IPS-20b (cell line): ENCODE data around the gene EP300.
A peak's percentile ranks its signal among the peaks of the same experiment; 100 is the strongest.
"Not testable (repeated sequence)": the region's sequence is repeated elsewhere in the genome, so short reads cannot be mapped to it uniquely, and the experiment has no call there.

Experiments used
- H3K27ac ChIP-seq: one replicate; pipeline ENCODE4 v1.5.1; 2013; ENCODE audit warnings: low read length
- H3K27me3 ChIP-seq: 2 replicates; pipeline ENCODE4 v1.6.1; 2013; ENCODE audit warnings: mild to moderate bottlenecking, low read length, inconsistent platforms; ENCODE audit not compliant: insufficient read depth
- H3K36me3 ChIP-seq: 2 replicates; pipeline ENCODE4 v1.6.1; 2013; ENCODE audit warnings: low read depth, mild to moderate bottlenecking, inconsistent platforms, low read length, moderate library complexity; ENCODE audit not compliant: insufficient read depth
- H3K4me1 ChIP-seq: 2 replicates; pipeline ENCODE4 v1.6.1; 2013; ENCODE audit warnings: mild to moderate bottlenecking, control low read depth, inconsistent platforms, low read length, moderate library complexity; ENCODE audit not compliant: insufficient read depth
- H3K4me3 ChIP-seq: 2 replicates; pipeline ENCODE4 v1.5.1; 2013; ENCODE audit warnings: mild to moderate bottlenecking, low read length, inconsistent platforms
- H3K9ac ChIP-seq: 2 replicates; pipeline ENCODE4 v1.6.1; 2013; ENCODE audit warnings: low read depth, mild to moderate bottlenecking, inconsistent platforms, low read length, moderate library complexity
- H3K9me3 ChIP-seq: 2 replicates; pipeline ENCODE4 v1.6.1; 2013; ENCODE audit warnings: mild to moderate bottlenecking, low read depth, low read length, inconsistent platforms; ENCODE audit not compliant: insufficient read depth

EP300 gene

GRCh38 chr22:41091132-41092022 is 1.0 kb upstream of the EP300 start:
- Histone ChIP-seq H3K27me3 (no peaks in the 10 kb centered on the region), H3K9ac (peak overlapping the region; percentile 96), H3K36me3 (peaks cover 7% of the 10 kb centered on the region; the same call in 1 of the 2 replicates), H3K9me3 (no peaks in the 10 kb centered on the region), H3K27ac (peak overlapping the region; percentile 98), H3K4me1 (peaks cover 8% of the 10 kb centered on the region; the same call in 1 of the 2 replicates), H3K4me3 (peak overlapping the region; percentile 96)

DNA sequence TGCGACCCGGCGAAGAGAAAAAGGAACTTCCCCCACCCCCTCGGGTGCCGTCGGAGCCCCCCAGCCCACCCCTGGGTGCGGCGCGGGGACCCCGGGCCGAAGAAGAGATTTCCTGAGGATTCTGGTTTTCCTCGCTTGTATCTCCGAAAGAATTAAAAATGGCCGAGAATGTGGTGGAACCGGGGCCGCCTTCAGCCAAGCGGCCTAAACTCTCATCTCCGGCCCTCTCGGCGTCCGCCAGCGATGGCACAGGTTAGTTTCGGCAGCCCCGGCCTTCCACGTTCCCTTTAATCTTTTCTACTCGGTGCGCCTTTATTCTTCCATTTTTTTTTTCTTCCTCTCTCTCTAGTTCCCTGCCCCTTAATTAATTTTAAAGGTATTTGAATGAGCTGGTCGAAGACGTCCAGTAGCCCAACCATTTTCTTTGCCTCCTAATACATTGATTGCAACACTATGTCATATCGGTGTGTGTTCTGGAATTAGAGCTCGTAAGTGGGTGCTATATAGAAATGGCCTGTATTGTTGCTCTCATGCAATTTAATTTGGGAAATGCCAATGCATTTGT is 537 bp downstream of the EP300 start:
- Histone ChIP-seq H3K9ac (peak overlapping the region; percentile 93), H3K4me1 (peaks cover 8% of the 10 kb centered on the region; the same call in 1 of the 2 replicates), H3K27me3 (no peaks in the 10 kb centered on the region), H3K36me3 (peaks cover 7% of the 10 kb centered on the region; the same call in 1 of the 2 replicates), H3K27ac (peak overlapping the region; percentile 82), H3K9me3 (no peaks in the 10 kb centered on the region), H3K4me3 (peak overlapping the region; percentile 96)

DNA sequence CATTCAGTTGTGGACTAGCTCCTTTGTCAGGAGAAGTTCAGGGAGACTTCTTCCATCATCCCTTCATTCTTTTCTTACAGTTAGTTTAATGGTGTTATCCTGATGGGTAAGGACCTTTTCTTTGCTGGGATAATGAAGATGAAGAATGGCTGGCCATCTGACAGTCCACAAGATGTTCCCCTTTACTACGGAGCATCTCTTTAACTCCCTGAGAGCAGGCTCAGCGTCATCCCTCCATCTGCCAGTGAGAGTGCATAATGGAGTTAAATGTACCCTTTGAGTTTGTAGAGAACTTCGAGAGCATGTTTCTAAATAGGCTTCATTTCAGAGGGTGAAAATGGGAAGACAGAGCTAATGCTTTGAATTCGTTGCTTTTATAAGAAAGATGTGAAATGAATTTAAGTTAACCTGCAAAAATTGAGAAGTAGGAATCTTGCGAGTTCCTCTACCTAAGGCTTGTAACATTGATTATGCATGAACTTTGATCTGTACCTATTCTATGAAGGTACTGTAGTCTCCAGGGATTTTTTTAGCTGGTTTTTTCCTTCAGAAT is 1.7 kb downstream of the EP300 start:
- H3K27ac ChIP-seq, result no peak overlapping the region
- peaks cover 8% of the 10 kb centered on the region; the same call in 1 of the 2 replicates for H3K4me1 ChIP-seq
- no peaks in the 10 kb centered on the region for H3K27me3 ChIP-seq
- H3K9me3 ChIP-seq, result no peaks in the 10 kb centered on the region
- peak overlapping the region; percentile 93; the same call in 1 of the 2 replicates for H3K9ac ChIP-seq
- H3K36me3 ChIP-seq, result peaks cover 7% of the 10 kb centered on the region; the same call in 1 of the 2 replicates
- H3K4me3 ChIP-seq, result peak overlapping the region; percentile 96

GRCh38 chr22:41096391-41096790 is 4.0 kb downstream of the EP300 start:
- H3K36me3 ChIP-seq, result peaks cover 19% of the 10 kb centered on the region

DNA sequence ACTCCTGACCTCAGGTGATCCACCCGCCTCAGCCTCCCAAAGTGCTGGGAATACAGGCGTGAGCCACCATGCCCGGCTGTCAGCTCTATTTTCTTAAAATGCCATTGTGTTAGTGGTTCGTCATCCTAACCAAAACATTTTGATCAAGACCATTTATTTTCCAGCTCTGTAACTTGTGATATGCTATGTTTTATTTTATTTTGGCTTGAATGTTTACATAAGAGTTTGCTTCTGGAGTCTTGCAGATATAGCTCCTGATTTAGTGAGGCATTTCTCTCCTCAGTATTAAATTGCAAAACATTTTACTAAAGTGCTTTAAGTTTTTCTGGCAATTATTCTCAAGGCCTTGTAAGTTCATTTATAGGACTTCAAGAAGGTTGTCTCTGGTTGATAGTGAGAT is 4.4 kb downstream of the EP300 start:
- H3K27ac ChIP-seq, result no peak overlapping the region
- peaks cover 19% of the 10 kb centered on the region for H3K36me3 ChIP-seq
- H3K9ac ChIP-seq, result no peak overlapping the region
- no peaks in the 10 kb centered on the region for H3K9me3 ChIP-seq
- H3K4me3 ChIP-seq, result no peak overlapping the region
- peaks cover 3% of the 10 kb centered on the region; the same call in 1 of the 2 replicates for H3K4me1 ChIP-seq
- H3K27me3 ChIP-seq, result no peaks in the 10 kb centered on the region

More at GRCh38 chr22:41096391-41096790, 4.0 kb downstream of the EP300 start:
- H3K9ac ChIP-seq, result no peak overlapping the region; the same call in 1 of the 2 replicates
- peaks cover 3% of the 10 kb centered on the region; the same call in 1 of the 2 replicates for H3K4me1 ChIP-seq
- H3K27me3 ChIP-seq, result no peaks in the 10 kb centered on the region
- no peaks in the 10 kb centered on the region for H3K9me3 ChIP-seq
- no peak overlapping the region for H3K27ac ChIP-seq
- peak overlapping the region; percentile 96; the same call in 1 of the 2 replicates for H3K4me3 ChIP-seq

GRCh38 chr22:41099036-41099435 is 6.6 kb downstream of the EP300 start:
- Histone ChIP-seq H3K4me3 (no peak overlapping the region), H3K27me3 (no peaks in the 10 kb centered on the region), H3K9me3 (no peaks in the 10 kb centered on the region), H3K27ac (no peak overlapping the region), H3K9ac (no peak overlapping the region), H3K36me3 (peaks cover 28% of the 10 kb centered on the region), H3K4me1 (peaks cover 3% of the 10 kb centered on the region; the same call in 1 of the 2 replicates)

DNA sequence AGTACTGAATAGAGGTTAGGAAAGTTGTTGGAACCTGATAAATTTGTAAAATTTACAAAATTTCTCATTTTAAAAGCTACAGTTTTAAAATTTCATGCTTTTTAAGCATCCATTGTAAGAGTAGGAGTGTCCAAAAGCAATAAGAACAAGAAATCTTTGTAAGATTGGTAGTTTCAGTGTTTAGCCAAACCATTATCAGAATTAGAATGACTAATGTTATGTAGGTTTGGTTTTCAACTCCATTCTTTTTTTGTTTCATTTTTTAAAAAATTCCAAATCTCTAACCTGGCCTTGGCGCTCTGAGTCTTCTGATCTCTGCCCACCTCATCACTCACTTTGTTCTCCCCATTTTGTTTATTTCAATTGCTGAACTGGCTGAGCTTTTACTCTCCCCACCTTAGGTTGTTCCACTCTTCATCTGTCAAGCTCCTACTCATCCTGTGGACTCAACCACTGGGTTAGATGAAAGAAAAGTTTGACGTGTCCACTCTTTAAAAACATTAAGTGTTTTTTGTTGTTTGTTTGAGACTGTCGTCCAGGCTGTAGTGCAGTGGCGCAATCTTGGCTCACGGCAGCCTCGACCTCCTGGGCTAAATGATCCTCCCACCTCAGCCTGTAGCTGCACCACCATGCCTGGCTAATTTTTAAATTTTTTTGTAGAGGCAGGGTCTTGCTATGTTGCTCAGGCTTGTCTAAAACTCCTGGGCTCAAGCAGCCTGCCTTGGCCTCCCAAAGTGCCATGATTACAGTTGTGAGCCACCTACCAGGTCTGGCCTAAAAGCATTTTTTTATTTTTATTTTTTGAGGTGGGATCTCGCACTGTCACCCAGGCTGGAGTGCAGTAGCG is 14.0 kb downstream of the EP300 start:
- Histone ChIP-seq H3K27ac (no peak overlapping the region), H3K27me3 (no peaks in the 10 kb centered on the region), H3K4me1 (no peaks in the 10 kb centered on the region), H3K9me3 (no peaks in the 10 kb centered on the region), H3K4me3 (no peak overlapping the region), H3K9ac (no peak overlapping the region), H3K36me3 (peaks cover 35% of the 10 kb centered on the region)

DNA sequence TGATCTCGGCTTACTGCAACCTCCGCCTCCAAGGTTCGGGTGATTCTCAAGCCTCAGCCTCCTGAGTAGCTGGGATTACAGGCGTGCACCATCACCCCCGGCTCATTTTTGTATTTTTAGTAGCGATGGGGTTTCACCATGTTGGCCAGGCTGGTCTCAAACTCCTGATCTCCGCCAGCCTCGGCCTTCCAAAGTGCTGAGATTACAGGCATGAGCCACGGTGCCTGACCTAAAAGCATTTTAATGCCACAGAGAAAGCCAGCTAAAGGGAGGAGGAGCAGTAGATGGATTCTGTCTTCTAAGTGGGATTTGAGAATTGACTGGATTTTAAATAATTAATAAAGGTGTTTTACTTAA is 14.6 kb downstream of the EP300 start:
- H3K27ac ChIP-seq, H3K9me3 ChIP-seq, H3K4me3 ChIP-seq, H3K9ac ChIP-seq, H3K27me3 ChIP-seq, H3K4me1 ChIP-seq: not testable (repeated sequence)
- peaks cover 37% of the 10 kb centered on the region for H3K36me3 ChIP-seq

- Histone ChIP-seq H3K36me3 (peaks cover 39% of the 10 kb centered on the region), H3K4me1 (no peaks in the 10 kb centered on the region)
Measured at GRCh38 chr22:41110968-41111367, 18.6 kb downstream of the EP300 start.

GRCh38 chr22:41116342-41116741 is 23.9 kb downstream of the EP300 start:
- H3K9ac ChIP-seq, result no peak overlapping the region
- H3K36me3 ChIP-seq, result peaks cover 64% of the 10 kb centered on the region
- no peak overlapping the region for H3K27ac ChIP-seq
- no peak overlapping the region for H3K4me3 ChIP-seq
- H3K4me1 ChIP-seq, result no peaks in the 10 kb centered on the region
- H3K9me3 ChIP-seq, result no peaks in the 10 kb centered on the region
- H3K27me3 ChIP-seq, result no peaks in the 10 kb centered on the region

More at GRCh38 chr22:41110968-41111367, 18.6 kb downstream of the EP300 start:
- Histone ChIP-seq H3K27ac (no peak overlapping the region), H3K27me3 (no peaks in the 10 kb centered on the region), H3K9ac (no peak overlapping the region), H3K4me3 (no peak overlapping the region), H3K9me3 (no peaks in the 10 kb centered on the region)
